Endometrial microvascular endothelial cells (primary cell): ENCODE measurements around the gene SPTLC2. TPM values are rescaled to one million over a fixed set of nuclear protein-coding genes. Genes with fewer than 3 reads are reported as not detected.

Experiments
- total RNA-seq: library from RNA; depleted of rRNA; stranded (reverse); fragments of >200 nt; gene quantifications from one replicate; pipeline ENCODE4 v1.2.3, GENCODE V29; 2015; ENCODE audit errors: inconsistent ontology term

SPTLC2 gene
- total RNA-seq, 1 donor from 2014 or later = 43.7 TPM

Other genes with a start within 250 kb of the SPTLC2 start
- 12.2 TPM for gene TMED8, start 239.5 kb downstream of the SPTLC2 start, total RNA-seq
- gene SAMD15, start 239.3 kb downstream of the SPTLC2 start, total RNA-seq = 0.65 TPM
- gene NOXRED1, start 193.1 kb downstream of the SPTLC2 start, total RNA-seq = not detected
- 24.0 TPM for gene VIPAS39, start 159.0 kb downstream of the SPTLC2 start, total RNA-seq
- gene AHSA1, start 158.5 kb downstream of the SPTLC2 start, total RNA-seq = 289 TPM
- gene ISM2, start 117.8 kb downstream of the SPTLC2 start, total RNA-seq = not detected
- 19.2 TPM for gene ALKBH1, start 91.4 kb upstream of the SPTLC2 start, total RNA-seq
- 536 TPM for gene SLIRP, start 91.5 kb upstream of the SPTLC2 start, total RNA-seq
- 74.5 TPM for gene SNW1, start 144.5 kb upstream of the SPTLC2 start, total RNA-seq
- gene ADCK1, start 183.5 kb upstream of the SPTLC2 start, total RNA-seq = 7.2 TPM